ENCODE results near the gene SKIC3. TPM values are rescaled to one million over a fixed set of nuclear protein-coding genes. Genes with fewer than 3 reads are reported as not detected.

The SKIC3 gene
- total and polyA plus RNA-seq, 4 donors: 13.4 to 53.8 (median 29.0) TPM

DNA sequence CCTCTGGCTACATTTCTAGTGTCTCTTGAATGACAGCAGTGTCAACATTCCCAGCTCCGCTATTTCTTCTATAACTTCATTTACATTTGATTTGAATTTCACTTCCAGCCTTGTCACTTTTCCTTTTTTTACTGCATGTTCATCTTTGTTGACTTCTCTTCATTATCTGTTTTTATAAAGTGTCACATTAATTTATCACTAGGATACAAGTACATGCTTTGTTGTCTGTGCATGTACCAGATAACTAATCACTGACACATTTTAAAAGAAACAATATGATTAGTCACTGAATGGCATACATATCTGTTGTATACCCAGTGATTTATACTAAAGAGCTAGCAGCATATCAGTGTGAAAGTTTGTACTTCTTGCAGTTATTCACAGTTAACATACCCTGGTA lies 29.2 kb upstream of the SKIC3 start:
- Histone ChIP-seq H3K4me1 (ENCODE audit: control insufficient read depth in 4 of 4, insufficient read depth in 4 of 4, low read length in 3 of 4) (no peaks in the 10 kb centered on the region), H3K27me3 (ENCODE audit: control insufficient read depth in 4 of 4, insufficient read depth in 4 of 4, low read length in 3 of 4) (no peaks in the 10 kb centered on the region), H3K36me3 (ENCODE audit: control insufficient read depth in 4 of 4, insufficient read depth in 3 of 4, low read depth in 1 of 4, low read length in 3 of 4) (peaks cover 0 to 5% (median under 1%) of the 10 kb centered on the region in 4 donors), H3K9ac (ENCODE audit: low read depth in 1 of 2, low read length in 2 of 2) (no peak overlapping the region), H3K9me3 (ENCODE audit: control insufficient read depth in 4 of 4, low read length in 3 of 4) (no peaks in the 10 kb centered on the region), H3K27ac (ENCODE audit: low read depth in 1 of 2, low read length in 2 of 2) (no peak overlapping the region), H3K4me3 (ENCODE audit: low read depth in 1 of 3, low read length in 3 of 3) (no peak overlapping the region)
- DNase-seq (ENCODE audit: low spot score): no peak
- TF ChIP-seq, protein P1, sequence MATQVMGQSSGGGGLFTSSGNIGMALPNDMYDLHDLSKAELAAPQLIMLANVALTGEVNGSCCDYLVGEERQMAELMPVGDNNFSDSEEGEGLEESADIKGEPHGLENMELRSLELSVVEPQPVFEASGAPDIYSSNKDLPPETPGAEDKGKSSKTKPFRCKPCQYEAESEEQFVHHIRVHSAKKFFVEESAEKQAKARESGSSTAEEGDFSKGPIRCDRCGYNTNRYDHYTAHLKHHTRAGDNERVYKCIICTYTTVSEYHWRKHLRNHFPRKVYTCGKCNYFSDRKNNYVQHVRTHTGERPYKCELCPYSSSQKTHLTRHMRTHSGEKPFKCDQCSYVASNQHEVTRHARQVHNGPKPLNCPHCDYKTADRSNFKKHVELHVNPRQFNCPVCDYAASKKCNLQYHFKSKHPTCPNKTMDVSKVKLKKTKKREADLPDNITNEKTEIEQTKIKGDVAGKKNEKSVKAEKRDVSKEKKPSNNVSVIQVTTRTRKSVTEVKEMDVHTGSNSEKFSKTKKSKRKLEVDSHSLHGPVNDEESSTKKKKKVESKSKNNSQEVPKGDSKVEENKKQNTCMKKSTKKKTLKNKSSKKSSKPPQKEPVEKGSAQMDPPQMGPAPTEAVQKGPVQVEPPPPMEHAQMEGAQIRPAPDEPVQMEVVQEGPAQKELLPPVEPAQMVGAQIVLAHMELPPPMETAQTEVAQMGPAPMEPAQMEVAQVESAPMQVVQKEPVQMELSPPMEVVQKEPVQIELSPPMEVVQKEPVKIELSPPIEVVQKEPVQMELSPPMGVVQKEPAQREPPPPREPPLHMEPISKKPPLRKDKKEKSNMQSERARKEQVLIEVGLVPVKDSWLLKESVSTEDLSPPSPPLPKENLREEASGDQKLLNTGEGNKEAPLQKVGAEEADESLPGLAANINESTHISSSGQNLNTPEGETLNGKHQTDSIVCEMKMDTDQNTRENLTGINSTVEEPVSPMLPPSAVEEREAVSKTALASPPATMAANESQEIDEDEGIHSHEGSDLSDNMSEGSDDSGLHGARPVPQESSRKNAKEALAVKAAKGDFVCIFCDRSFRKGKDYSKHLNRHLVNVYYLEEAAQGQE (IDR thresholded peaks at IDR 0.05): no peak
- TF ChIP-seq, protein P2, sequence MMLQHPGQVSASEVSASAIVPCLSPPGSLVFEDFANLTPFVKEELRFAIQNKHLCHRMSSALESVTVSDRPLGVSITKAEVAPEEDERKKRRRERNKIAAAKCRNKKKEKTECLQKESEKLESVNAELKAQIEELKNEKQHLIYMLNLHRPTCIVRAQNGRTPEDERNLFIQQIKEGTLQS (IDR thresholded peaks at IDR 0.05): no peak
- TF ChIP-seq TAF1 (conservative IDR thresholded peaks at IDR 0.05) (no peak), RXRA (IDR thresholded peaks at IDR 0.05) (no peak), NR2F2 (IDR thresholded peaks at IDR 0.05) (no peak), HNF4G (IDR thresholded peaks at IDR 0.05) (no peak)
- TF ChIP-seq, protein P3, sequence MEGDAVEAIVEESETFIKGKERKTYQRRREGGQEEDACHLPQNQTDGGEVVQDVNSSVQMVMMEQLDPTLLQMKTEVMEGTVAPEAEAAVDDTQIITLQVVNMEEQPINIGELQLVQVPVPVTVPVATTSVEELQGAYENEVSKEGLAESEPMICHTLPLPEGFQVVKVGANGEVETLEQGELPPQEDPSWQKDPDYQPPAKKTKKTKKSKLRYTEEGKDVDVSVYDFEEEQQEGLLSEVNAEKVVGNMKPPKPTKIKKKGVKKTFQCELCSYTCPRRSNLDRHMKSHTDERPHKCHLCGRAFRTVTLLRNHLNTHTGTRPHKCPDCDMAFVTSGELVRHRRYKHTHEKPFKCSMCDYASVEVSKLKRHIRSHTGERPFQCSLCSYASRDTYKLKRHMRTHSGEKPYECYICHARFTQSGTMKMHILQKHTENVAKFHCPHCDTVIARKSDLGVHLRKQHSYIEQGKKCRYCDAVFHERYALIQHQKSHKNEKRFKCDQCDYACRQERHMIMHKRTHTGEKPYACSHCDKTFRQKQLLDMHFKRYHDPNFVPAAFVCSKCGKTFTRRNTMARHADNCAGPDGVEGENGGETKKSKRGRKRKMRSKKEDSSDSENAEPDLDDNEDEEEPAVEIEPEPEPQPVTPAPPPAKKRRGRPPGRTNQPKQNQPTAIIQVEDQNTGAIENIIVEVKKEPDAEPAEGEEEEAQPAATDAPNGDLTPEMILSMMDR (IDR thresholded peaks at IDR 0.05; ENCODE audit: low read depth, low read length, missing input control): no peak
- 99% methylated on average over 1 of the region's 1 CpG for WGBS

DNA sequence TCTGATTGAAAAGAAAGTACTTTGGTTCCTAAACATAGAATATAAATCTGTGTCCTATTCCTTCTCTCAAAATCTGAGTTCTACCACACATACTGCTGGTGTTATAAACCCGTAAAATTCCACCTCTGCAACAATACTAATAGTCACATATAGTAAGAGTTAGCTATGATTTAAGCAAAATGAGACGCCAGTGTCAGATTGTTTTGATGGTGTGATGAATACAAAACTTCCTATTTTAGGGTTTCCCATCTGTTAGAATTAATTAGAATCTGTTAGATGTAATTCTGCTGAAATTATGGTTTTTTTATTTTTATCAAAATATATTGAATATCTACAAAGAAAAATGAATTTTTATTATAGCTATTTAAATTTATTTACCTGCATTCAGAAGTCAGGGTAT lies 26.8 kb upstream of the SKIC3 start:
- Histone ChIP-seq H3K9me3 (ENCODE audit: control insufficient read depth in 4 of 4, low read length in 3 of 4) (no peaks in the 10 kb centered on the region), H3K4me3 (ENCODE audit: low read depth in 1 of 3, low read length in 3 of 3) (no peak overlapping the region), H3K36me3 (ENCODE audit: control insufficient read depth in 4 of 4, insufficient read depth in 3 of 4, low read depth in 1 of 4, low read length in 3 of 4) (peaks cover 0 to 5% (median 0%) of the 10 kb centered on the region in 4 donors), H3K4me1 (ENCODE audit: control insufficient read depth in 4 of 4, insufficient read depth in 4 of 4, low read length in 3 of 4) (no peaks in the 10 kb centered on the region), H3K27ac (ENCODE audit: low read depth in 1 of 2, low read length in 2 of 2) (no peak overlapping the region), H3K9ac (ENCODE audit: low read depth in 1 of 2, low read length in 2 of 2) (no peak overlapping the region), H3K27me3 (ENCODE audit: control insufficient read depth in 4 of 4, insufficient read depth in 4 of 4, low read length in 3 of 4) (no peaks in the 10 kb centered on the region)
- WGBS: 98% methylated on average over 2 of the region's 2 CpGs
- TF ChIP-seq, protein P2 (IDR thresholded peaks at IDR 0.05): no peak
- TF ChIP-seq, protein P3 (IDR thresholded peaks at IDR 0.05; ENCODE audit: low read depth, low read length, missing input control): no peak
- TF ChIP-seq FOXA1 (IDR thresholded peaks at IDR 0.05) (no peak), RXRA (IDR thresholded peaks at IDR 0.05) (no peak), RAD21 (IDR thresholded peaks at IDR 0.05) (no peak), SP1 (IDR thresholded peaks at IDR 0.05) (no peak), TAF1 (conservative IDR thresholded peaks at IDR 0.05) (no peak)
- TF ChIP-seq, protein P4, sequence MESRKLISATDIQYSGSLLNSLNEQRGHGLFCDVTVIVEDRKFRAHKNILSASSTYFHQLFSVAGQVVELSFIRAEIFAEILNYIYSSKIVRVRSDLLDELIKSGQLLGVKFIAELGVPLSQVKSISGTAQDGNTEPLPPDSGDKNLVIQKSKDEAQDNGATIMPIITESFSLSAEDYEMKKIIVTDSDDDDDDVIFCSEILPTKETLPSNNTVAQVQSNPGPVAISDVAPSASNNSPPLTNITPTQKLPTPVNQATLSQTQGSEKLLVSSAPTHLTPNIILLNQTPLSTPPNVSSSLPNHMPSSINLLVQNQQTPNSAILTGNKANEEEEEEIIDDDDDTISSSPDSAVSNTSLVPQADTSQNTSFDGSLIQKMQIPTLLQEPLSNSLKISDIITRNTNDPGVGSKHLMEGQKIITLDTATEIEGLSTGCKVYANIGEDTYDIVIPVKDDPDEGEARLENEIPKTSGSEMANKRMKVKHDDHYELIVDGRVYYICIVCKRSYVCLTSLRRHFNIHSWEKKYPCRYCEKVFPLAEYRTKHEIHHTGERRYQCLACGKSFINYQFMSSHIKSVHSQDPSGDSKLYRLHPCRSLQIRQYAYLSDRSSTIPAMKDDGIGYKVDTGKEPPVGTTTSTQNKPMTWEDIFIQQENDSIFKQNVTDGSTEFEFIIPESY (IDR thresholded peaks at IDR 0.05): no peak
- DNase-seq (ENCODE audit: low spot score): no peak
